HL-60/S4 (cell line): ENCODE results near the gene KIAA1217.

ENCODE experiments used
- in situ Hi-C: fragments of 300-500 bp; cut with MboI; formaldehyde crosslinking; loops from 2 replicates; pipeline ENCODE4 v1.14.3; 2022; ENCODE audit warnings: low sequenced_read_pairs

KIAA1217 gene

DNA sequence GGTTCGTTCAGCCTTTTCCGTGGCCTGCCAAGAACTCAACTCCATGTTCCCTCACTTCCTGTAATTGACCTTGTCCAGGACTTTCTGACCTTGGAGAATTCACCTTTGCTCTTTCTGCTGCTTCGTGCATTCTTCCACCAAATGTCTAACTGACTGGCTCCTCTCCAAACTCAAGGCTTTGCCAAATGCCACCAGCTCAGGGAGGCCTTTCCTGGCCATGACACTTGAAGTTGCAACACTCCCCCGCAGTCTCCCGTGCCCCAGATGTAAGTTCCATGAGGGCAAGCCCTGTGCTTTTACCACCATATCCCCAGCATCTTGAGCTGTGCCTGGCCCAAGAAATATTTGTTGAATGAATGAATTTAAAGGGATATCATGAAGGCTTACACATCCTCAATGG is 276.4 kb downstream of the KIAA1217 start:
- in situ Hi-C loops, result no loop called here

GRCh38 chr10:24488631-24489030 is 279.7 kb downstream of the KIAA1217 start:
- in situ Hi-C loops, result no loop called here

DNA sequence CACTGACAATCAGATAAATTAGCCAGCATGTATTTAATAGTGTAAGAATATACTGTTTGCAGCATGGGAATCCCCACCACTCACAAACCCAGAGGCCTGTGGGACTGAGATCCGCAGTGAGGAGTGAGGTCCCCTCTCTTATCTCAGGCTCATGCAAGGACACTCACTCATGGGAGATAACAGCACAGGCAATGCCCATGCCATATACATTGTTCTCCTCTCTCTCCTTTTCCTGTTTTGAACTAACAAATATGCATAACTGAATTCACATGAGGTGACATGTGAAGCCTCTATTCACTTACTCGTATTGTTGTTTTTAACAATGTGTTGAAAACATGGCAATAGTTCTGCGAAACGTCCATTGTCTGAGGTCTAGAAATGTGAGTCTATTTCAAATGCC is 284.2 kb downstream of the KIAA1217 start:
- in situ Hi-C loops, result no loop called here

GRCh38 chr10:24494236-24494635 is 285.3 kb downstream of the KIAA1217 start:
- in situ Hi-C loops, result no loop called here

DNA sequence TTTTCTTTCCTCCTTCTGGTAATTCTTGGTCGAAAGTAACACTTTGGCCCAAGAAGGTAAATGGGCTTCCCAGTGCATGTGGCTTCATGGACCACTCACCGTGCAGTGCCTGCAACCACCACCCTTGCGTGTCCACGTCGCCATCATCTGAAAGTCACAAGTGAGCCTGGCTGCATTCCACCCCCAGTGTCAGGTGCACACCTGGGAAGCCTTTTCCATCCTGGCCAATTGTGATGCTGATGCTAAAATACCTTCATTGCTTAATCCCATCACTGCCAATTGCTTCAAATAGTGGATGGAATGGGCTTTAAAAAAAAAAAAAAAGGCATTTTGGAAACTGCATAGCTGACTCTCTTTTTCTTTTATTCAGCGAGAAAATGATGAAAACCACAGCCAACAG is 285.8 kb downstream of the KIAA1217 start:
- in situ Hi-C loops, result no loop called here

GRCh38 chr10:24495666-24496460 is 286.9 kb downstream of the KIAA1217 start:
- in situ Hi-C loops, result no loop called here

GRCh38 chr10:24496906-24497305 is 288.0 kb downstream of the KIAA1217 start:
- in situ Hi-C loops, result no loop called here

DNA sequence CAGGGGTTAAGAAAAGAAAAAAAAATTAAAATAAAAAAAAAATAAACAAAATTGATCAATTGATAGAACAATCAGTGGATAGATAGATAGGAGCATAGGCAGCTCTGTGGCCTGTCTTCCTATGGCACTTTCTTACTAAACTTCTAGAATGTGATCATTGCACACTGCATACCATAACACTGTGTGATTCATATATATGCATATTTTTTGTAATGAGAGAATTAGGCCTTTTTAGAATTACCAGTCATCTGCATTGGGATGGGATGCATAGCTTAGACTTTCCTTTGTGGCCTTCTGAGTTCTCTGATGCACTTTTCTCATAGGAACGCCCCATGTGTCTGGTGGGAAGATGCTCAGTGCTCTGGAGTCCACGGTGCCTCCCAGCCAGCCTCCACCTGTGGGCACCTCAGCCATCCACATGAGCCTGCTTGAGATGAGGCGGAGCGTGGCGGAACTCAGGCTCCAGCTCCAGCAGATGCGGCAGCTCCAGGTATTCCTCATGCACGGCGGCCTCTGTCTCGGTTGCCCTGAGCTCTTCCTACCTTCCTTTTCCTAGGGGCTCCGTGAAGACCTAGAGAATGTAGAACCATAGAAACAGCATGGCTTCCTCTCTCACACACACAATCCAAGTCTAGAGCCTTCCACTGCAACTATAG is 292.2 kb downstream of the KIAA1217 start:
- in situ Hi-C loops, result loop anchor here (25.0 kb wide), 2 partner anchors 489 to 1339 kb away; no protein-coding TSS in a partner anchor

GRCh38 chr10:24502006-24502405 is 293.1 kb downstream of the KIAA1217 start:
- in situ Hi-C loops, result loop anchor here (25.0 kb wide), 2 partner anchors 490 to 1340 kb away; no protein-coding TSS in a partner anchor

- in situ Hi-C loops, result loop anchor here (25.0 kb wide), 2 partner anchors 491 to 1341 kb away; no protein-coding TSS in a partner anchor
These were observed 294.0 kb downstream of the KIAA1217 start for GRCh38 chr10:24502801-24503460.

GRCh38 chr10:24503461-24504320 is 294.8 kb downstream of the KIAA1217 start:
- in situ Hi-C loops, result loop anchor here (25.0 kb wide), 2 partner anchors 491 to 1341 kb away; no protein-coding TSS in a partner anchor

- in situ Hi-C loops, result loop anchor here (25.0 kb wide), 2 partner anchors 493 to 1343 kb away; no protein-coding TSS in a partner anchor
These were observed 296.8 kb downstream of the KIAA1217 start for GRCh38 chr10:24505759-24506158.

DNA sequence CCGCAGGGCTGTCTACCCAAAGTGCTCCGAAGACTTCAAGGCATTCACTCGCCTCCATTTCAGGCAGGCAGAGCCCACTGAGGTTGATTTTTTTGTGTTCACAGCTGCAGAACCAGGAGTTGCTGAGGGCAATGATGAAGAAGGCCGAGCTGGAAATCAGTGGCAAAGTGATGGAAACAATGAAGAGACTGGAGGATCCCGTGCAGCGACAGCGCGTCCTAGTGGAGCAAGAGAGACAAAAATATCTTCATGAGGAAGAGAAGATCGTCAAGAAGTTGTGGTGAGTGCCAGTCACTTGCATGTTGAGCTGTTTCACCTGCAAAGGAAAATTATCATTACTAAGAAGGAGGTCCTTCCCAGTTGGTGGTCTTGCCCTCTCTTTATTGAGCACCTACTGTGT is 304.2 kb downstream of the KIAA1217 start:
- in situ Hi-C loops, result loop anchor here (25.0 kb wide), 2 partner anchors 501 to 1351 kb away; no protein-coding TSS in a partner anchor

- in situ Hi-C loops, result loop anchor here (25.0 kb wide), 2 partner anchors 503 to 1353 kb away; no protein-coding TSS in a partner anchor
These were observed 306.5 kb downstream of the KIAA1217 start for GRCh38 chr10:24515481-24515880.

- in situ Hi-C loops, result loop anchor here (25.0 kb wide), 2 partner anchors 506 to 1356 kb away; no protein-coding TSS in a partner anchor
These were observed 309.5 kb downstream of the KIAA1217 start for GRCh38 chr10:24518411-24518810.

- in situ Hi-C loops, result loop anchor here (25.0 kb wide), 2 partner anchors 507 to 1357 kb away; no protein-coding TSS in a partner anchor
These were observed 310.2 kb downstream of the KIAA1217 start for GRCh38 chr10:24518981-24519597.

DNA sequence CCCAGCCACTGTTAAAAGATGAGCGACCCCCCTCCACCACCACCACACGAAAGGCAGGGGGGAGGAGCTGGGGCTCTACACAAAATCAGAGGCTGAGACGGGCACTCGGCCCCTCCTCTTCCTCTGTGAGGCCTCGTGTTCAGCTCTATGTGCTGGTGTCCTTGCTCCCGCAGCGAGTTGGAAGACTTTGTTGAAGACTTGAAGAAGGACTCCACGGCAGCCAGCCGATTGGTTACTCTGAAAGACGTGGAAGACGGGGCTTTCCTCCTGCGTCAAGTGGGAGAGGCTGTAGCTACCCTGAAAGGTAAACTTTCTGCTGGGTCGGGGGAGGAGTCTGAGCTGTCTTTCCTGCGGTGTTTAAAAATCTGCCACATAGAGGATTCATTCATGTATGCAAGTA is 311.0 kb downstream of the KIAA1217 start:
- in situ Hi-C loops, result loop anchor here (25.0 kb wide), 2 partner anchors 508 to 1358 kb away; no protein-coding TSS in a partner anchor

DNA sequence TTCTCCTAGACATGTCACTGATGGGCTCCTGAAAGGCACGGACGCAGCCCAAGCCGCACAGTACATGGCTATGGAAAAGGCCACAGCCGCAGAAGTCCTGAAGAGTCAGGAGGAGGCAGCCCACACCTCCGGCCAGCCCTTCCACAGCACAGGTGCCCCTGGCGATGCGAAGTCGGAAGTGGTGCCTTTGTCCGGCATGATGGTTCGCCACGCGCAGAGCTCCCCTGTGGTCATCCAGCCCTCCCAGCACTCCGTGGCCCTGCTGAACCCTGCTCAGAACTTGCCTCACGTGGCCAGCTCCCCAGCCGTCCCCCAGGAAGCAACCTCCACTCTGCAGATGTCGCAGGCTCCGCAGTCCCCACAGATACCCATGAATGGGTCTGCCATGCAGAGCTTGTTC is 315.4 kb downstream of the KIAA1217 start:
- in situ Hi-C loops, result loop anchor here (25.0 kb wide), 2 partner anchors 512 to 1362 kb away; no protein-coding TSS in a partner anchor

DNA sequence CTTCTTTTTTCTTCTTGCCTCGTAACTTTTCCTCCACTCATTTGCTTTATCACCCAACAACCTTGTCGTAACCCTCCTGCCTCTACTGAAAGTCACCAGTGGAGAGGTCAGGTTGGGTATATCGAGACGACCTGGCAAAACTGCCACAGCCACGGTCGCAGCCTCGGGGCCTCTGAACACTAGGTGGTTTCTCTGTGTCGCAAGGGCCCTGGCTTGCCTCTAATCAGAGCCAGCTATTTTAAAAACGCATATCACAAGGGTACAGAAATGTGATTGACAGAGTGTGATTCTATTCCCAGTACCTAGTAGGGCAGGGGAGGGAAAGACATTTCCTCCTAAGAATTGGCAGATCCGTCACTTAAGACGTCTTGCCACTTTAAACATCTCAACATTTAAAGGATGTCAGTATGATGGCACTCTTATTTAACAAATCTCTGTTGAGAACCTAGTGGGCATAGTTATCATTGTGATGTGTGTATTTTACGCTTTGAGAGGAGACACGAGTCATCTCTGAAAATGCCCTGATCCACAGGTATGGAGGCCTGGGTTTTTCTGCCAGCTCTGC is 317.2 kb downstream of the KIAA1217 start:
- in situ Hi-C loops, result no loop called here
